DMS 273 (cell line): Measurements from ENCODE around the gene CAV2.
A peak's percentile ranks its signal among the peaks of the same experiment; 100 is the strongest.

Experiments used
- DNase-seq: peaks from one replicate; lab custom pipeline; 2025; ENCODE audit not compliant: unreplicated experiment; lab: John Stamatoyannopoulos, UW

Gene CAV2

DNA sequence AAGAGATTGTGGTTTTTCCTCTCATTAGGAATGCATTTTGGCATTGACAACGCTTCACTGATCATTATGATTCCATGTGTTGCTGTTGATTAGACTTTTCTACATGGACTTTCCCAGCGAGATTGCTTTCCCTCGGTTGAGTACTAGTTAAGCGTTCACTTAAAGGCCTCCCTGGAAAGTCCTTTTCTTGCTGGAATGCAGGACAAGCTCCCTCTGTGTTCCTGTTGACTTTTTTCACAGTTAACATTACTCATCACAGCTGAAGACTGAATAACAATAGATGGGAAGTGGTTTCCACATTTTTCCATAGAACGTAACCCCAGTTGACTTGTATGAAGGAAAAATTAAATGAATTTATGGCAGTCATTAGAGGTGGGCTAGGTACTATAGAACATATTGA, 22.7 kb downstream of the CAV2 start:
- DNase-seq, result no peak

DNA sequence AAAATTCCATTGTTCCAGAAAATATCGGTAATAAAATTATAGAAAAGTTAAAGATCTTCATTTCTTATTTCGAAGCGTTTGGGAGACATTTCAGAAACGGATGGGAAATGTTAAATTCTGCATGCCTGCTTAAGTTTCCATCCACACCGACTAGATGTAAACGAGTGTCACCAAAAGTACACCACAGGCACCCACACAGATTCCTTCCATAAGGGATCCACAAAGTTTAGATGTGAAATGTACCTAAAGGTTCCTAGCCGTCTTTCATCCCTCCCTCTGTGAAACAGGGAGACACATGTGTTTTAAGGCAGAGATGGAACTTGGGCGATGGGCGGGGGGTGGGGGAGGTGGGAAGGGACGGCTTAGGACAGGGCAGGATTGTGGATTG, 24.7 kb downstream of the CAV2 start:
- DNase-seq, result no peak

DNA sequence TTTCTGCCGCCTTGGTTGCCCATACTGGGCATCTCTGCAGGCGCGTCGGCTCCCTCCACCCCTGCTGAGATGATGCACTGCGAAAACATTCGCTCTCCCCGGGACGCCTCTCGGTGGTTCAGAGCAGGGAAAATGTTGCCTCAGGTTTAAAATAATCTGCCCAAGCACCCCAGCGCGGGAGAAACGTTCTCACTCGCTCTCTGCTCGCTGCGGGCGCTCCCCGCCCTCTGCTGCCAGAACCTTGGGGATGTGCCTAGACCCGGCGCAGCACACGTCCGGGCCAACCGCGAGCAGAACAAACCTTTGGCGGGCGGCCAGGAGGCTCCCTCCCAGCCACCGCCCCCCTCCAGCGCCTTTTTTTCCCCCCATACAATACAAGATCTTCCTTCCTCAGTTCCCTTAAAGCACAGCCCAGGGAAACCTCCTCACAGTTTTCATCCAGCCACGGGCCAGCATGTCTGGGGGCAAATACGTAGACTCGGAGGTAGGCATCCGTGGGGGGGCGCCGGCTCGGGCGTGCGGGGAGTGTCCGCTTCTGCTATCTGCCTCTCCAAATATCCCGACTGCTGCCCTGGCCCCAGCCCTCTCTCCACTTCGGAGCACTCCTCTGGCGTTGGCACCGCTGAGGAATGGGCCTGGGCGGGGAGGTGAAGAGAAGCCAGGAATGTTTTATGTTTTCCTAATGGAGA, 25.2 kb downstream of the CAV2 start, which contains the start of gene CAV1:
Gene CAV1, plus strand, starts transcription at position 428 of the 689 bp plus-strand sequence. Its CDS starts 27 bp downstream, at position 455.
- peak; percentile 65 for DNase-seq

DNA sequence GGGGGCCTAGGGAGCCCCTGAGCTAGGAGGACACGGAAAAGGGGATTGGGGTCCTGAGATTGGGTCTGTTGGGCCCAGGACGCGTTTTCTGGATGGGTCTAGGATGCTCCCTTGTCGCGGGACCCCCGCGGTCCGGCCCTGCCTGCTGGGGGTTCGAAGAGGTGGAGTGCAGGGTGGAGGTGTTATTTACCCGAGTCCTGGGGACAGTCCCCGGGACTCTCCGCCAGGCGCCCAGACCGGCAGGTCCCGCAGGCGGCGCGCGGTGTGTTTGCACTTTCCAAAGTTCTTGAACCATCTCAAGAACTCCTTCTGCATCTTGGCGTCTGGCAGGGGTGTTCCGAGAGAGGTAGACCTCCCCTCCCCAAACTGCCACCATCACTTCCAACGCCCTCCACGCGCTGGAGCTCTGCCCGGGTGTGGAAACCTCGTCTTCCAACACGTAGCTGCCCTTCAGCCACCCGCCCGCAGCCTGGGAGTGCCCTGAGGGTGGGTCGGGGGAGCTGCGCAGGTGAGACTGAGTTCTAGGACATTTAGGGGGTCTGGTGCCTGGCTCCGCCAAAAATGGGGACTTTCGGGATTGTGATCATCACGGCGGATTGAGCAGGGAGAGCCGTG, 25.9 kb downstream of the CAV2 start:
- peak; percentile 49 for DNase-seq

DNA sequence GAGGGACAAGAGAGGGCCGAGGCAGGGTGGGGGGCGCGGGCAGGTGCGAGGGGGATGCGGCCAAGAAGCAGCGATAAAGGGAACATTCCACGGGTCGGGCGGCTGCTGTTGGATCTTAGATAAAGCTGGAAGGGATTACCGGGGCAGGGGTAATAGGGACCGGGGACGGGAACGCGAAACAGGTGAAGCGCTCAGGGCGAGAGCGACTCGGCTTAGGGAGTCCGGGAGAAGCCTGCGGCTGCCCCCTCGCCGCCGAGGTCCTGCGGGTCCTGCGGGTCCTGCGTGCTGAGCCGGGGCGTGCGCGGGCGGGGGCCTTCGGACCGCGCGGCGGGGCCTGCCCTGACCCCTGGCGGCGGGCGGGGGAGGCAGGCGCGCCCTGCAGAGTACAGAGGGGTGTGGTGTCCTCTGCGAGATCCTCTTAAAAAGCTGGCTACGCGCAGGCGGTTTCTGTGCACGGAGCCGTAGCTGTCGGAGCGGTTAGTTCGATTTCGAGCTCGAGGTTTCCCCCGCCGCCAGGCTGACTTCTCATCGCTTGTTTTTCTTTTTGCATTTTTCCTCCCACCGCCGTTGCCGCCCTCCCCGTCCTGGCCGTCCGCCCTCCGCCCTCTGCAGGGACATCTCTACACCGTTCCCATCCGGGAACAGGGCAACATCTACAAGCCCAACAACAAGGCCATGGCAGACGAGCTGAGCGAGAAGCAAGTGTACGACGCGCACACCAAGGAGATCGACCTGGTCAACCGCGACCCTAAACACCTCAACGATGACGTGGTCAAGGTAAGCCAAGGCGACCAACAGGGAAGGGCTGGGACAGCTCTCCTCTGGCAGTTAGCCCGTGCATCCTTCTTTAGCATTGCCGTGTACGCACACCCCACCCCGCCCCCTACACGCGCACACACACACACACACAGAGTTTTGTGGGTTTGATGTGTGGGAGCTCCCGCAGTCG, 26.6 kb downstream of the CAV2 start:
- peak; percentile 89 for DNase-seq

GRCh38 chr7:116526897-116527296, 27.4 kb downstream of the CAV2 start:
- DNase-seq, result no peak

GRCh38 chr7:116527521-116527920, 28.0 kb downstream of the CAV2 start:
- DNase-seq, result no peak

- no peak for DNase-seq
Measured at GRCh38 chr7:116528008-116528789, 28.7 kb downstream of the CAV2 start.

- DNase-seq, result no peak
Measured at GRCh38 chr7:116529250-116529649, 29.7 kb downstream of the CAV2 start.

DNA sequence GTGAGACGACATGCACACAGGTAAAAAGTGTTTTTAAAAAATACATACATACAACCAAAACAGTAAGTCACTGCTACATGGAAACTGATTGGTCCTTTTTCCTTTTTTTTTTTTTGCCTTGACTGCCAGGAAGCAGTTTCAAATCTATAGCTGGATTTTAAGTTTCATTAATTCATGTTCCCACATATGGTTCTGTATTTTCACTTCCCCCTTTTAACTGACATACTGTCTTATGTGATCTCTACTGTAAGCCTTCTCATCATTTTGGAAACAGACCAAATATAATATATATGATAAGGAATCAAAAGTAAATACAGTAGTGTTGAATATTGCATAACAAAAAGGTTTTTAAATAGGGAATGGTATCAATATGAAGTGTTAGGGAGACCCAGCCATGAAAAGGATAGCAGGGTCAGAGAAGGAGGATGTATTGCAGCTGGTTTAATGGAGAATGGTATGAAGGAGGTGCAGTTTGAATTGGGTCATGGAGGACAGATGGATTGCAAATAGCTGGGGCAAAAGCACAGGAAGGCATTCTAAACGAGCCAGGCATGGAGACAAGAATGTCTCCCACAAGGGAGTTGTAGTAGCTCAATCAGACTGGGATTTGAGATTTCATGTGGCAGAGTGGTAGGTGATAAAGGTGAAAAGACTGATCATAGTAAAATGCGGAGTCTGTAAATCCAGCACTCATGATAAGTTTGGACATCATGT, 30.7 kb downstream of the CAV2 start:
- no peak for DNase-seq

DNA sequence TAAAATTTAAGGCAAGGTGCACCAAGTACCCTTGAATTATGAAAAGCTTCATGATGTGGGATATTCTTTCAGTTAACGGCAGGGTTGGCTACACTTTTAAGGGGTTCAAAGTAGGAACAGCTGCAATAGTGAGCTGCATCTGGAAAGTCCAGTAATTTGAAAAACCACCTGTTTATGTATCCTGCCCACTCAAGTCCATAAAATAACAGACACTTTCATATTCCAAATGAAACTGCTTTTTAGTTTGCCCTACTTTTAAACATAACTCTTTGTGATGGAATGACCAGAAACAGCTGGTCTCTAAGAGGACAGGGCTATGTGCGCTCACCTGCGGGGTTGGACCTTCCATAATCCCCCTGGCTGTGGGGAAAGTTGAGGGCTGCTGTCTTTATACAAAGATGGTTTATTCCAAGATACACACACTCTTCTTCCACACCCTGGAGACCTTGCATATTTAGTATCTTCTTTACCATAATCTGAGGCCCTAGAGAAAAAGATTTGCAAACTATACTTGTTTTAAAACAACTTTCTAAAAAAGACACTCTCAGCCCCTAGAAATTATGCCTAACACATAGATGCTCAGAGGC, 32.7 kb downstream of the CAV2 start:
- DNase-seq, result no peak

DNA sequence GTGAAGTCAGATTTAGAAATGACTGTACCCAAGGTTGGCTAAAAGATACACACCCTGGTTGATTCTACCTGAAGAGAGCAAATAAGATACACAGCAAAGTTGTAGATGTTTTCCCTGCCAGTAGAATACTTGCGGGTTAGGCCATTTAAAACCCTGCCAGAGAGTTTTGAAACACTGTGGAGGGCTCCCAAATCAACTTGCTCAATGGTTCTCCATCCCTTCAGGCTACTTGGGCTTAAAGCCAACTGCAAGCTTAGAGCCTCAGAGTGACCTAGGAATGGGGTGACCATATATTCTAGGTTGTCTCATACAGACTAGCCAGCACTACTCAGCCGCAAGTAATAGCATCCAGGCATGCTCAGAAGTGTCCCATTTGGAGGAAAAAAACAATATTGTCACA, 35.3 kb downstream of the CAV2 start:
- DNase-seq, result no peak

DNA sequence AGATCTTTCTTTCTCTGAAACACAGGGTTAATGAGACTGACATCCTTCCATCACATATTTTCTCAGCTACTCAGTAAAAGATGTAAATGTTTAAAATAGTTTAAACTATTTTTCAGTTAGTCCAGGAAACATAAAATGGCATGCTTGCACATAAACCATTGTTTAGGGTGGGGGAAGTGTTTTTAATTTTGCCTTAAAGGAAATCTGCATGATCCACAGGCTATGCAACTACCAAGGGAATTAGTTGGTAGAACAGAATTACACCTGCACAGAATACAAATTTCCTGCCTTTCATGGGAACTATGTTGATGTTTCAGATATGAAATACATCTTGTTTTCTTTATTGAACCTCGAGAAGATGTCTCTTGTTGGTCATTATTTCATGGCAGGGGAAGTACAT, 35.9 kb downstream of the CAV2 start:
- no peak for DNase-seq

DNA sequence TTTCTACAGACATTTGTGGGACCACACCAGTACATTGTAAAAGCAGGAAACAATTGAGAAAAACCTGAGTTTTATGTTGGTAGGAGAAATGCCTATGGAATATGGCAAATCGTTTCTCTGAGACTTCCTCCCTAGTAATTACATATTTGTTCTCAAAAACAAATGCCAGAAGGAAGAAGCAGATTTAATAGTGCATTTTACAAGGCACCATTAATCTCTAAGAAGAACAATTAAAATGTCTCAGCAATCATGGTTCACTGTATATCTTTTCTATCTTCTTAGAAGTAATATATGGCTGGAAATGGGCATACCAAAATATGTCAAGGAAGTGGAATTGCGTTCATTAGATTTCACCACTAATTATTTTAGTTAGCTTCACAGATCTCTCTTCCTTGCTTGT, 38.6 kb downstream of the CAV2 start:
- DNase-seq, result no peak

GRCh38 chr7:116539879-116540278, 40.3 kb downstream of the CAV2 start:
- DNase-seq, result no peak

- no peak for DNase-seq
Measured at GRCh38 chr7:116540743-116541142, 41.2 kb downstream of the CAV2 start.

DNA sequence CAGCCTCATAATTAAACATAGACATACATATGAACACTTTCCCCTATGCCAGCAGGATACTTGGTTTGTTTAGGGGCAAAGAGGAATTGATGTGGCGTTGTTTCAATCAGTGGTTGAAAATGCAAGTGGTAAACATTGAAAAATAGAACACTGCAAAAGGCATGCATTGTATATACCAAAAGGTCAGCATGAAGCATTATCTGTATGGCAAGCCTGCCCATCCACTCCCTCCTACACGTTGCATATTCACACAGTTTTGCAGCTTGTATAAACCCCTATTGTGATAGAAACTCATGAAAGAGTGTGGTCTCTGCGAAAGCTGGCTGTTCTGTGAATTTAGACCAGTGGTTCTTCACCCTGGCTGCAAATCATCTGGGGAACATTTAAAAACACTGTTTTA, 42.4 kb downstream of the CAV2 start:
- DNase-seq, result no peak

DNA sequence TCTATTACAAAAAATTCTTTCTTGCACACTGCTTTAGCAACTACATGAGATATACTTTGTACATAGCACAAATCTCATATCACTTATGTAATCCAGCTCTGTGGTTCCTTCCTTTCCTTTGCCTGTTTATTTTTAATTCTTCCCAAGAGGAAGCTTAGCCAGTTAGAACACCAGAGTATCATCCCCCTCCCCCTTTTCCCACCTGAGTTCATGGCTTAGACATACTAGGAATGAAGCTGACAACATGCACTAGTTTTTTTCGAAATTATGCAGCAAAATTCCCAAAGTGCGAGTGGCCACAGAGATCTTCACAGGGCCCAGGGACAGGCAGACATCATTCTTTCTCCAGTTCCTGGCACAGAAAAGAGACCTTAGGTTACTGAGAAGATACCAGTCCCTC, 43.1 kb downstream of the CAV2 start:
- no peak for DNase-seq

DNA sequence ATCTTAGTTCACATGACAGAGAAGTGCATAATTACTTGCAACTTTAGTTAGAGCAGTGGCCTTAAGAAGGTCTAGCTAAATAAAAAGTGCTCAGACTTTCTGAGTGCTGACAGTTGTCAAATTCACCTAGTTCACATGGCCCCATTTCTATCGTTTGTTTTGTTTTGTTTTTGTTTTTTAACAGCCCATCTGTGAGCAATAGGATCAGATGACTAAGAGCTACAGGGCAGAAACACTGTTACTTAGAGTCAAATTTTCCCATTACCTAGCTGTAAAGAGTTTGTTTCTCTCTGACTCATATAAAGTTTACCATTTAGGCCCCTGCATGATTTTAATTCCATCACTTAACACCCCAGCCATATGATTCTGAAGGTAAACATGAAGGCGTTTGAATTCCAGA, 44.1 kb downstream of the CAV2 start:
- no peak for DNase-seq

- DNase-seq, result no peak
Measured at GRCh38 chr7:116544487-116544886, 44.9 kb downstream of the CAV2 start.
